Breast epithelium (tissue), 4 donors: Measurements from ENCODE around the gene CENPX. TPM values are rescaled to one million over a fixed set of nuclear protein-coding genes. Genes with fewer than 3 reads are reported as not detected.
A peak's percentile ranks its signal among the peaks of the same experiment; 100 is the strongest.
"Not testable (repeated sequence)": the region's sequence is repeated elsewhere in the genome, so short reads cannot be mapped to it uniquely, and the experiment has no call there.

ENCODE experiments used
- DNase-seq, 2 donors: peaks; one replicate each; pipeline ENCODE4 v3.0.0-alpha.2; 2019; ENCODE audit warnings: low spot score in 2 of 2
- H3K27ac ChIP-seq, 2 donors: fragments of 200-600 bp; sonication (generic) in 1 of 2; one replicate each; pipeline ENCODE4 v1.5.1; 2016 to 2019; ENCODE audit warnings: mild to moderate bottlenecking in 1 of 2
- H3K27me3 ChIP-seq, 2 donors: fragments of 200-600 bp; sonication (generic) in 1 of 2; one replicate each; pipeline versions ENCODE4 v1.5.1 to v1.6.0; 2017 to 2019; ENCODE audit warnings: control low read depth in 1 of 2, mild to moderate bottlenecking in 1 of 2
- H3K36me3 ChIP-seq: fragments of 200-600 bp; one replicate; pipeline ENCODE4 v1.5.1; 2019
- H3K4me1 ChIP-seq, 2 donors: fragments of 200-600 bp; sonication (generic); one replicate each; pipeline ENCODE4 v1.5.1; 2016 to 2019; ENCODE audit warnings: control low read depth in 1 of 2
- H3K4me3 ChIP-seq, 3 donors: fragments of 200-600 bp; sonication (generic); 1 replicate in 2 of 3; 2 replicates in 1 of 3; pipeline ENCODE4 v1.5.1; 2016 to 2019; ENCODE audit warnings: mild to moderate bottlenecking in 3 of 3, moderate library complexity in 2 of 3
- H3K9me3 ChIP-seq, 2 donors: fragments of 200-600 bp; sonication (generic) in 1 of 2; one replicate each; pipeline ENCODE4 v1.5.1; 2016 to 2019; ENCODE audit warnings: control low read depth in 1 of 2
- CTCF ChIP-seq, 3 donors: fragments of 450-650 bp; IDR thresholded peaks; one replicate each; pipeline ENCODE4 v1.5.1; 2016 to 2017; ENCODE audit warnings: antibody characterized with exemption in 3 of 3, mild to moderate bottlenecking in 3 of 3, moderate library complexity in 3 of 3
- POLR2A ChIP-seq: fragments of 450-650 bp; IDR thresholded peaks from one replicate; pipeline ENCODE4 v1.6.1; 2016; ENCODE audit warnings: antibody characterized with exemption, mild to moderate bottlenecking, moderate library complexity
- POLR2AphosphoS5 ChIP-seq, 3 donors: sonication (generic); formaldehyde crosslinking; IDR thresholded peaks; one replicate each; pipeline ENCODE4 v1.6.1; 2017; ENCODE audit warnings: antibody characterized with exemption in 3 of 3
- intact Hi-C: fragments of 100-400 bp; cut with DNase I; formaldehyde crosslinking; loops from one replicate; pipeline ENCODE4 v1.15.1; 2023; ENCODE audit warnings: low total_unique reads
- total RNA-seq, 3 donors: library from RNA; depleted of rRNA; stranded (reverse); fragments of >200 nt; gene quantifications; one replicate each; pipeline ENCODE4 v1.1.0, GENCODE V29; 2016

CENPX gene
- total RNA-seq, 3 donors from 2014 or later, result 79.5 to 94.7 (median 92.5) TPM

GRCh38 chr17:81983011-81983638 is 39.6 kb downstream of the CENPX start:
- intact Hi-C loops, result no loop called here
- peaks cover 0 to 8% of the 10 kb centered on the region in 2 donors for H3K4me1 ChIP-seq
- no peak overlapping the region for H3K4me3 ChIP-seq
- no peaks in the 10 kb centered on the region for H3K9me3 ChIP-seq
- TF ChIP-seq CTCF (IDR thresholded peaks at IDR 0.05) (no peak), POLR2AphosphoS5 (IDR thresholded peaks at IDR 0.05) (no peak), POLR2A (no peak)
- H3K27me3 ChIP-seq, result no peaks in the 10 kb centered on the region
- H3K27ac ChIP-seq, result no peak overlapping the region
- peaks cover 5% of the 10 kb centered on the region for H3K36me3 ChIP-seq
- no peak for DNase-seq

DNA sequence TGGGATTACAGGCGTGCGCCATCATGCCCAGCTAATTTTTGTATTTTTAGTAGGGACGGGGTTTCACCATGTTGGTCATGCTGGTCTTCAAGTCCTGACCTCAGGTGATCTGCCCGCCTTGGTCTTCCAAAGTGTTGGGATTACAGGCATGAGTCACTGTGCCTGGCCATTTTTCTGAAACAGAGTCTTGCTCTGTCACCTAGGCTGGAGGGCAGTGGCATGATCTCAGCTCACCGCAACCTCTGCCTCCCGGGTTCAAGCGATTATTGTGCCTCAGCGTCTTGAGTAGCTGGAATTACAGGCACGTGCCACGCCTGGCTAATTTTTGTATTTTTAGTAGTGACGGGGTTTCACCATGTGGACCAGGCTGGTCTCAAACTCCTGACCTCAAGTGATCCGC is 41.2 kb downstream of the CENPX start:
- H3K4me1 ChIP-seq, H3K27me3 ChIP-seq, DNase-seq, intact Hi-C loops, H3K27ac ChIP-seq, H3K4me3 ChIP-seq, H3K9me3 ChIP-seq, H3K36me3 ChIP-seq: not testable (repeated sequence)

GRCh38 chr17:81980707-81981343 is 41.9 kb downstream of the CENPX start:
- TF ChIP-seq POLR2A, result no peak
- TF ChIP-seq CTCF (IDR thresholded peaks at IDR 0.05), result no peak
- Histone ChIP-seq H3K27me3 (no peaks in the 10 kb centered on the region), H3K36me3 (peaks cover 5% of the 10 kb centered on the region), H3K27ac (no peak overlapping the region), H3K9me3 (no peaks in the 10 kb centered on the region), H3K4me1 (peaks cover 0 to 8% of the 10 kb centered on the region in 2 donors), H3K4me3 (no peak overlapping the region)
- intact Hi-C loops, result no loop called here
- DNase-seq, result no peak

- DNase-seq, result no peak
- TF ChIP-seq POLR2AphosphoS5 (IDR thresholded peaks at IDR 0.05) (no peak), CTCF (IDR thresholded peaks at IDR 0.05) (no peak), POLR2A (no peak)
- Histone ChIP-seq H3K27me3 (no peaks in the 10 kb centered on the region), H3K4me3 (no peak overlapping the region), H3K9me3 (no peaks in the 10 kb centered on the region), H3K27ac (no peak overlapping the region), H3K36me3 (peaks cover 1% of the 10 kb centered on the region), H3K4me1 (peaks cover 0 to 8% of the 10 kb centered on the region in 2 donors)
- intact Hi-C loops, result no loop called here
Measured at GRCh38 chr17:81980122-81980521, 42.6 kb downstream of the CENPX start.

DNA sequence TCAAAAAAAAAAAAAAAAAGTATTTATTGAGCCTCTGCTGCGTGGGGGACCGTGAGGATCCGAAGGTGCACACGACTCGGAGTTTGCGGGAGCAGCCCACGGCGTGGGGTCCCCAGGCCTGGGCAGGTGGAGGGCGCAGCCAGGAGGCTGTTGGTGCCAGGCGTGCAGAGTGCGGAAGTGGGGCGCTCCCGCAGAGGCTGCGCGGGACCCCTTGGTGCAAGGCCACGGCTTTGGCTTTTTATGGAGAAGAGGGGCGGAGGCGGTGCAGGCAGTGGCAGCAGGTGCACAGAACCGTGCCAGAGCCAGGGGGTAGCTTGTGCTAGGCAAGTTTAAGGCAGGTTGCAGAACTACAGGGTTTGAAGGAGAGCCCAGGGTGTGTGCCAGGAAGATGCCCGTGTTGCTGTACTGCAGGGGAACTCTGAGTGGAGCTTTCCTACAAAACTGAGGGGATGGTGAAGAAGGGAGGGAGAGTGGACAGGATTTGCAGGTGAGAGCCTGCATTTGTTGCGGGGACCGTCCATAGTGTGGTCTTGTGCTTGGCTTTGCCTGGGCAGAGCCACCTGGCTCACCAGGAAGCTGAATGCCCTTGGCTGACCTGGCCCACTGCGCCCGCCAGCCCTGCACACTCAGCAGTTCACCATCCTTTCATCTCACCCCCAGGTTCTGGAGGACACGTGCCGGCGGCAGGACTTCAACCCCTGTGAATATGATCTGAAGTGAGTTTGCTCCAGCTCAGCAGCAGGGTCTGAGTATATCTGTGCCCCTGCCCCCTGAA is 44.0 kb downstream of the CENPX start:
- no peaks in the 10 kb centered on the region for H3K36me3 ChIP-seq
- peak overlapping the region; percentile 78 to 93 (median 88) for H3K4me3 ChIP-seq
- no peaks in the 10 kb centered on the region for H3K9me3 ChIP-seq
- TF ChIP-seq POLR2A, result no peak
- no peak for TF ChIP-seq CTCF (IDR thresholded peaks at IDR 0.05)
- no peak for TF ChIP-seq POLR2AphosphoS5 (IDR thresholded peaks at IDR 0.05)
- no peak for DNase-seq
- H3K27me3 ChIP-seq, result no peaks in the 10 kb centered on the region
- H3K27ac ChIP-seq, result no peak overlapping the region
- peaks cover 0 to 8% of the 10 kb centered on the region in 2 donors for H3K4me1 ChIP-seq
- intact Hi-C loops, result no loop called here
